Coronary artery (tissue), 2 donors: ENCODE data around the gene G2E3.

Source experiments
- DNase-seq: peaks from one replicate; pipeline ENCODE4 v3.0.0-alpha.2; 2017; ENCODE audit warnings: low spot score
- H3K27ac ChIP-seq, 2 donors: fragments of 200-600 bp; sonication (generic); one replicate each; pipeline ENCODE4 v1.5.1; 2016 to 2019
- H3K4me3 ChIP-seq: fragments of 200-600 bp; sonication (generic); 2 replicates; pipeline ENCODE4 v1.5.1; 2016; ENCODE audit warnings: mild to moderate bottlenecking, moderate library complexity
- TF ChIP-seq, protein P1 (sequence below): fragments of 200-600 bp; sonication (generic); IDR thresholded peaks from one replicate; pipeline ENCODE4 v1.5.1; 2019; ENCODE audit warnings: antibody characterized with exemption

Gene G2E3

DNA sequence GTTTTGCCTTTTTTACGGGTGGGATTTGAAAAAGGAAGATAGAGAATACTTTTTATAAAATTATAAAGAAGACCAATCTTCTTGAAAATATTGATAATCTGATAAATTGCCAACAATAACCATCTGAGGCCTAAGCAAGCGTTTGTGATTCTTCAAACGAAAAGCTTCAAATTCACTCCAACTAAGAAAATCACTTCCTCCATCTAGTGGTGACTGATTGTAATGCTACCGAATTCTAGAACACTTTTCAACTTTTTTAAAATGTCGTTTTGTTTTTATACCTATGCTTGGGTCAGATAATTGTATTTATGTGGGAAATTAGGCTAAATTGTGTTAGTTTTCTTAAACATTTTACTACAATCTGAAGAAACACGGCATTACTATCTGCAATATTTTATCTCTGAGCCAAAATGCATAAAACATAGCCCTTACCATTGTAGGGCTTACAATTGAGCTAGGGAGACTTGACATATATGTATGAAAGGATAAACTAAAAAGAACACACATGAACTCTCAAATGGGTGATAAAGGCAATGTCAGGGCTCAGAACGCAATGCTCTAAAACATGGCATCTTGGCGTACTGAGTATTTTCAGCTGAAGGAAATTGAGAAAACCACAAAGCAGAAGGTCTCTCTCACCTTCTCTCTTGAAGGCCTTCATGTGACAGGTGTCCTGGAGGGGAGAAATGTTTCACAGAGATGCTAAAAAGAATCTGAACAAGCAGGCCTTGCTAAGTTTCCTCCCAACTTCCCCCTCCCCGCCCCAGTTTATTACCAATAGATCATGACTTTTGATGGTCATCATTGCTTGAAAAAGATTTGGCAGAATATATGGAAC, 36.8 kb upstream of the G2E3 start:
- Histone ChIP-seq H3K4me3 (no peak overlapping the region), H3K27ac (no peak overlapping the region)
- no peak for DNase-seq
- TF ChIP-seq, protein P1, sequence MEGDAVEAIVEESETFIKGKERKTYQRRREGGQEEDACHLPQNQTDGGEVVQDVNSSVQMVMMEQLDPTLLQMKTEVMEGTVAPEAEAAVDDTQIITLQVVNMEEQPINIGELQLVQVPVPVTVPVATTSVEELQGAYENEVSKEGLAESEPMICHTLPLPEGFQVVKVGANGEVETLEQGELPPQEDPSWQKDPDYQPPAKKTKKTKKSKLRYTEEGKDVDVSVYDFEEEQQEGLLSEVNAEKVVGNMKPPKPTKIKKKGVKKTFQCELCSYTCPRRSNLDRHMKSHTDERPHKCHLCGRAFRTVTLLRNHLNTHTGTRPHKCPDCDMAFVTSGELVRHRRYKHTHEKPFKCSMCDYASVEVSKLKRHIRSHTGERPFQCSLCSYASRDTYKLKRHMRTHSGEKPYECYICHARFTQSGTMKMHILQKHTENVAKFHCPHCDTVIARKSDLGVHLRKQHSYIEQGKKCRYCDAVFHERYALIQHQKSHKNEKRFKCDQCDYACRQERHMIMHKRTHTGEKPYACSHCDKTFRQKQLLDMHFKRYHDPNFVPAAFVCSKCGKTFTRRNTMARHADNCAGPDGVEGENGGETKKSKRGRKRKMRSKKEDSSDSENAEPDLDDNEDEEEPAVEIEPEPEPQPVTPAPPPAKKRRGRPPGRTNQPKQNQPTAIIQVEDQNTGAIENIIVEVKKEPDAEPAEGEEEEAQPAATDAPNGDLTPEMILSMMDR: peak; percentile 30

DNA sequence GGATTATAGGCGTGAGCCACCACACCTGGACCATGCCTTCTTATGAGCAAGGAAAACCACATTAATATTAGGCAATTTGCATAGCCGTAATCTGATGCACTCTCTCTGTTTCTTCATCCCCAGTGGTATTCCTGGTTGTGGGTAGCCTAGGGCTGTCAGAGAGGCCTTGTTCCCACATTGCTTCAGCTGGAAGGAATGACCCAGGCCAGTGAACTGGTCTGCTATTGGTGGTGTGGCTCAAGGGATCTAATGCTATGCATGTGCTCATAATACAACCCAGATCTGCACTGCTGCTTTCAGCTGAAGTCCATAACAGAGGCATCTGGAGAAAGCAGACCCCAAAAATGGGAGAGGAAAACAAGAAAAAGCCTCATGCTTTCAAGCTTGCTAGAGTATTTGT, 33.1 kb upstream of the G2E3 start:
- no peak overlapping the region for H3K27ac ChIP-seq
- DNase-seq: no peak
- TF ChIP-seq, protein P1: no peak
- H3K4me3 ChIP-seq: no peak overlapping the region

DNA sequence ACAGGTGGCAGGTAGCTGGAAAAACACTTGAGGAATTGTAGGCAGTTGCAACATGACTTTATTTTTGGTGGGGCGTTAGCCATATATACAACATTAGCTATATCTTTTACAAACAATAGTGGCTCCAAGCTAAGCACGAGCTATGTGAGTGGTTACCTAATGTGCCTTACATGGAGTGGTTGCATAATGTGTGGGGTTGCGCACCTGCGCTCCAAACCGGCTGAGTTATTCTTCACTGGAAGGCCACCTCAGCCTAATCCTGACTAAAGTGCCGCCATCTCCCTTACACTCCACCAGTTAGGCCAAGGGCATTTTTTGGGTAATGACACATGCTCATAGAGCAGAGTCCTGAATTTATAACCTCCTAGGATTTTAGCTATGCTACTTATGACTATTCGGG, 31.8 kb upstream of the G2E3 start:
- H3K27ac ChIP-seq: no peak overlapping the region
- TF ChIP-seq, protein P1: no peak
- no peak overlapping the region for H3K4me3 ChIP-seq
- no peak for DNase-seq

DNA sequence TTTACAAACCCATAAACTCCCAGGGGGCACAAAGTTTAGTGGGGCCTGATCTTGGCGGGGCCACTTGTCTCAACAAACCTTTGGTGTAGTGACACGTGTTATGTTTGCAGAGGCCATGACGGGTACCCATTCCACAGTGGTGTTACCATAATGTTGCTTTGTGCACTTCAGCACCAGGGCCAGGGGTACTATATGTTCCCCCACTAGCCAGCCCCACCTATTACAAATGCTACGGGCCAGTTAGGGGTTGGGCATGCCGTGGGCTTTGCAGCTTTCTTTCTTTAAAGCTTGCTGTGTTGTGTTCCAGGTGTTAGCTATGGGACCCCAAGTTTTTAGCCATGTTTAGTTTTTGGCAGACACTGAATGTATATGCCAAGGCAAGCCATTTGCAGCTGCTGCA, 30.8 kb upstream of the G2E3 start:
- no peak for DNase-seq
- TF ChIP-seq, protein P1: no peak
- Histone ChIP-seq H3K27ac (no peak overlapping the region), H3K4me3 (no peak overlapping the region)

DNA sequence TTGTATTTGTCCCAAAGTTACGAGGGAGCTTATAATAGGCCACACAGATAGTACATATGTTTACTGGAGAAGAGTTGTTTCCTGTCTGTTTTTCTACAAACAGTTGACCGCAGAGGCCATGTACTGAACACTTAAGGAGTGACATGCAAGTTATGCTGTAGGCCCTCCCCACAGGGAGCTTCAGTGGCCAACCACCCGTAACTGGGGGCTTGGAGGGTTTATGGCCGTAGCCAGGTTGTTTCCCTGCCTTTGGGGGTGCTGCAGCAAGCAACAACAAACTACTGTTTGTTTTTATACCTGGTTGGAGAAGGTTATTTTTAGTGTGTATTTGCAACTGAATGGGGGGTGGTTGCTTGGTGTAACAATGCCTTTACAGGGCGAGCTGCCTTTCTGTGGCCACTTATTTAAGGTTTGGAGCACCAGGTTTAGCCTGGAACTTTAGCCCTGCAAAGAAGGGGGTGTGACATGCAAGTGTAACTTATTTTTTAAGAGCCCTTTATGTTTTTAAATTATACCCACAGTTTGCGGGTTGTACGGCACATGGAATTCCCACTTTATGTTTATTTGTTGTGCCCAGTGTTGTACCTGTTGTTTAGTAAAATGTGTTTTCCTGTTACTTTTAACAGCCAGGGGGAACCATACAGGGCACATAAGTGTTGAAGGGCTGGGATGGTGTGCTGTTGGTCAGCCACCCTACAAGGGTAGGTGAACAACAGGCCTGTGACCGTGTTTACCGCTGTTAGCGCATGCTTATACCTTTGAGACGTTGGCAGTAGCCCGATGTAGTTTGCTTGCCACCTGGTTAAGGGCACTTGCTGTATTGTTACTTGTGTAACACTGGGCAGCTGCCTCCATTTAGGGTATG, 29.9 kb upstream of the G2E3 start:
- TF ChIP-seq, protein P1: no peak
- DNase-seq: no peak
- no peak overlapping the region for H3K27ac ChIP-seq
- no peak overlapping the region for H3K4me3 ChIP-seq

DNA sequence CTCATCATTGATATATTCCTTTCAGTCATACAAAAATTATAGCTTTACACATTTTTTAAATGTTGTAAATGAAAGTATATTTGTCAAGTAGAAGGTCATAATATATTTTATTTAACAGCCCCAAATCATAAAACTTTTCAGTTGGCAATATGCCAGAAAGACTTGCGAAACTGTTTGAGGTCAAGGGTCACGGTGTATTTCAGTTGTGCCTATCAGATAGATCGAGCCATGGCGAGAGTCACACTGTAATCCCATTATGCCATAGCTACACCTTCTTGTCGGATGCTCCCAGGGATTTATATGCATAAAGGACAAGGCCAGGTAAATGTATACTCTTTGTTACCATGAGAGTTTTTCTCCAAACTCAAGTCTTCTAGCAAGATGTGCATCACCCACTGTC, 26.7 kb upstream of the G2E3 start:
- no peak overlapping the region for H3K27ac ChIP-seq
- no peak for DNase-seq
- no peak overlapping the region for H3K4me3 ChIP-seq
- TF ChIP-seq, protein P1: no peak
